ENCODE data around the gene MAGEA8. TPM values are rescaled to one million over a fixed set of nuclear protein-coding genes. Genes with fewer than 3 reads are reported as not detected.
A peak's percentile ranks its signal among the peaks of the same experiment; 100 is the strongest.

Gene MAGEA8
- total and polyA plus RNA-seq, 10 of the 15 experiments (the other 5 are each of a cell fraction or from before 2014, with no cell fraction given), result 0.06 to 0.20 (median 0.13) TPM; not detected in 7

DNA sequence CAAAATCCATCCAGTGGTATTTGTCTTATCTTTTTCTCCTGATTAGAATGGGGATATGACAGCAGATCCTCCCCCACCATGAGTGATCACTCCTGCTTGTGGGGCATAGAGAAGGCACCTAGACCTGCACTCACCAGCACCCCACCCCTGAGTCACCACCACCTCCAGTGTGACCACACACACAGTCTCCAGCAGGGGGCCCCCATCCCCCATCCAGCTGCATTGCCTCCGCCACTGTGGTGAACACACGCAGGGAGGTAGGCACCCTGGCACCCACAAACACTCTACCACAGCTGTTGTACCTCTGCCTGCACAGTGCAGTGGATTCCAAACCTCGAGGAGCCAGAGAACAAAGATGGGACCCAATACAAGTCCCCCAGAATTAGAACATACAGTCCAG is 9.0 kb upstream of the MAGEA8 start (continued):
- TF ChIP-seq, protein P1, sequence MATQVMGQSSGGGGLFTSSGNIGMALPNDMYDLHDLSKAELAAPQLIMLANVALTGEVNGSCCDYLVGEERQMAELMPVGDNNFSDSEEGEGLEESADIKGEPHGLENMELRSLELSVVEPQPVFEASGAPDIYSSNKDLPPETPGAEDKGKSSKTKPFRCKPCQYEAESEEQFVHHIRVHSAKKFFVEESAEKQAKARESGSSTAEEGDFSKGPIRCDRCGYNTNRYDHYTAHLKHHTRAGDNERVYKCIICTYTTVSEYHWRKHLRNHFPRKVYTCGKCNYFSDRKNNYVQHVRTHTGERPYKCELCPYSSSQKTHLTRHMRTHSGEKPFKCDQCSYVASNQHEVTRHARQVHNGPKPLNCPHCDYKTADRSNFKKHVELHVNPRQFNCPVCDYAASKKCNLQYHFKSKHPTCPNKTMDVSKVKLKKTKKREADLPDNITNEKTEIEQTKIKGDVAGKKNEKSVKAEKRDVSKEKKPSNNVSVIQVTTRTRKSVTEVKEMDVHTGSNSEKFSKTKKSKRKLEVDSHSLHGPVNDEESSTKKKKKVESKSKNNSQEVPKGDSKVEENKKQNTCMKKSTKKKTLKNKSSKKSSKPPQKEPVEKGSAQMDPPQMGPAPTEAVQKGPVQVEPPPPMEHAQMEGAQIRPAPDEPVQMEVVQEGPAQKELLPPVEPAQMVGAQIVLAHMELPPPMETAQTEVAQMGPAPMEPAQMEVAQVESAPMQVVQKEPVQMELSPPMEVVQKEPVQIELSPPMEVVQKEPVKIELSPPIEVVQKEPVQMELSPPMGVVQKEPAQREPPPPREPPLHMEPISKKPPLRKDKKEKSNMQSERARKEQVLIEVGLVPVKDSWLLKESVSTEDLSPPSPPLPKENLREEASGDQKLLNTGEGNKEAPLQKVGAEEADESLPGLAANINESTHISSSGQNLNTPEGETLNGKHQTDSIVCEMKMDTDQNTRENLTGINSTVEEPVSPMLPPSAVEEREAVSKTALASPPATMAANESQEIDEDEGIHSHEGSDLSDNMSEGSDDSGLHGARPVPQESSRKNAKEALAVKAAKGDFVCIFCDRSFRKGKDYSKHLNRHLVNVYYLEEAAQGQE (IDR thresholded peaks at IDR 0.05; ENCODE audit: low read depth, low read length), result no peak
- peak; percentile 53; the same call in 1 of the 2 replicates for TF ChIP-seq TCF12 (IDR thresholded peaks at IDR 0.05; ENCODE audit: low read depth, low read length)

DNA sequence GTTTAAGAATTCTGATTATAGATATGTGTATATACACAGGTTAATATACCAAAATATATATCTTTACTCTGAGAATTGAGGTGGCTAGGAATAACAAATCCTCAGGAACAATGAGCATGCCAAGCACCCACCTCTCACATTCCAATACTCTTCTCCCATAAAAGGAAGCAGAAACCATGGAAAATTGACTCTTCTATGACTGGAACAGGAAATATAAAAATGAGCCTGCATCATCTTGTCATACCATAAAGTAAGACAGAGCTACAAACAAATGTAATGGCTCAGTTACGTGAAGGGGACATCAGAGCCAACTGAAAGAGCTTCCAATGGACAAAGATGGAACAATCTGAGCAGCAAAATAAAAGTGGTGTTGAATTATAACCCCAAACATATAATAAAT is 3.8 kb upstream of the MAGEA8 start:
- Histone ChIP-seq H3K27ac (ENCODE audit: control insufficient read depth, insufficient read depth) (no peak overlapping the region), H3K27me3 (replicated peaks in 1 of 2; ENCODE audit: control insufficient read depth in 2 of 2, insufficient read depth in 2 of 2, low read length in 1 of 2) (no peaks in the 10 kb centered on the region), H2AFZ (ENCODE audit: control insufficient read depth, low read depth, low read length) (no peak overlapping the region), H3K79me2 (ENCODE audit: control insufficient read depth, insufficient read depth, low read length) (no peaks in the 10 kb centered on the region), H3K4me2 (ENCODE audit: control insufficient read depth, insufficient read depth) (no peak overlapping the region), H3K4me1 (ENCODE audit: control insufficient read depth, insufficient read depth, low read length) (no peaks in the 10 kb centered on the region), H4K20me1 (ENCODE audit: control insufficient read depth, insufficient read depth) (no peaks in the 10 kb centered on the region), H3K4me3 (no peak overlapping the region), H3K36me3 (ENCODE audit: control insufficient read depth in 2 of 2, insufficient read depth in 2 of 2, low read length in 1 of 2) (no peaks in the 10 kb centered on the region), H3K9me3 (replicated peaks; ENCODE audit: control insufficient read depth, insufficient read depth, low read length) (no peaks in the 10 kb centered on the region), H3K9ac (ENCODE audit: control insufficient read depth, insufficient read depth, low read length) (no peak overlapping the region)
- in situ Hi-C loops (cut with MboI) (no loop called here), intact Hi-C loops (cut with micrococcal nuclease; ENCODE audit: unreplicated experiment) (no loop called here)
- POLR2A ChIA-PET, result interaction anchor here (0.7 to 0.8 kb wide), 2 partner anchors 9 to 38 kb away, joined by 4 read pairs; no protein-coding TSS in a partner anchor
- RAD21 ChIA-PET (ENCODE audit: unreplicated experiment), result no interaction called here
- BruUV-seq (replicated peaks), result no TSS peak
- CTCF ChIA-PET, result no interaction called here
- SMC1A ChIA-PET (ENCODE audit: uncharacterized antibody, unreplicated experiment), result no interaction called here
- WGBS (ENCODE audit: insufficient coverage, insufficient replicate concordance, low lambda C conversion rate, missing lambda C conversion rate), result 0% methylated on average over 1 of the region's 1 CpG
- no peak for FAIRE-seq
- ATAC-seq, result no peak
- no peak for DNase-seq (ENCODE audit: low read depth, low spot score)
- TF ChIP-seq, protein P2, sequence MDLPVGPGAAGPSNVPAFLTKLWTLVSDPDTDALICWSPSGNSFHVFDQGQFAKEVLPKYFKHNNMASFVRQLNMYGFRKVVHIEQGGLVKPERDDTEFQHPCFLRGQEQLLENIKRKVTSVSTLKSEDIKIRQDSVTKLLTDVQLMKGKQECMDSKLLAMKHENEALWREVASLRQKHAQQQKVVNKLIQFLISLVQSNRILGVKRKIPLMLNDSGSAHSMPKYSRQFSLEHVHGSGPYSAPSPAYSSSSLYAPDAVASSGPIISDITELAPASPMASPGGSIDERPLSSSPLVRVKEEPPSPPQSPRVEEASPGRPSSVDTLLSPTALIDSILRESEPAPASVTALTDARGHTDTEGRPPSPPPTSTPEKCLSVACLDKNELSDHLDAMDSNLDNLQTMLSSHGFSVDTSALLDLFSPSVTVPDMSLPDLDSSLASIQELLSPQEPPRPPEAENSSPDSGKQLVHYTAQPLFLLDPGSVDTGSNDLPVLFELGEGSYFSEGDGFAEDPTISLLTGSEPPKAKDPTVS (IDR thresholded peaks at IDR 0.05; ENCODE audit: low read depth, low read length), result no peak
- TF ChIP-seq TBL1XR1 (IDR thresholded peaks at IDR 0.05; ENCODE audit: low read depth, low read length) (no peak), NR2C2 (IDR thresholded peaks at IDR 0.05; ENCODE audit: borderline replicate concordance, control insufficient read depth, insufficient read length, low read depth) (no peak), RFX5 (IDR thresholded peaks at IDR 0.05; ENCODE audit: low read depth, low read length) (no peak), MXI1 (IDR thresholded peaks at IDR 0.05; ENCODE audit: low read depth, low read length) (no peak), PAX8 (IDR thresholded peaks at IDR 0.05) (no peak), STAT1 (conservative IDR thresholded peaks at IDR 0.05) (no peak), ZNF24 (IDR thresholded peaks at IDR 0.05) (no peak), TCF3 (IDR thresholded peaks at IDR 0.05; ENCODE audit: borderline replicate concordance, insufficient read depth, low read depth, low read length) (no peak), STAT3 (IDR thresholded peaks at IDR 0.05; ENCODE audit: low read depth, low read length) (no peak), HDGF (IDR thresholded peaks at IDR 0.05) (no peak), SP1 (IDR thresholded peaks at IDR 0.05; ENCODE audit: low read depth, low read length) (no peak), SMC3 (IDR thresholded peaks at IDR 0.05; ENCODE audit: borderline replicate concordance, low read length) (no peak), BMI1 (IDR thresholded peaks at IDR 0.05; ENCODE audit: borderline replicate concordance) (no peak)
- TF ChIP-seq, protein P3, sequence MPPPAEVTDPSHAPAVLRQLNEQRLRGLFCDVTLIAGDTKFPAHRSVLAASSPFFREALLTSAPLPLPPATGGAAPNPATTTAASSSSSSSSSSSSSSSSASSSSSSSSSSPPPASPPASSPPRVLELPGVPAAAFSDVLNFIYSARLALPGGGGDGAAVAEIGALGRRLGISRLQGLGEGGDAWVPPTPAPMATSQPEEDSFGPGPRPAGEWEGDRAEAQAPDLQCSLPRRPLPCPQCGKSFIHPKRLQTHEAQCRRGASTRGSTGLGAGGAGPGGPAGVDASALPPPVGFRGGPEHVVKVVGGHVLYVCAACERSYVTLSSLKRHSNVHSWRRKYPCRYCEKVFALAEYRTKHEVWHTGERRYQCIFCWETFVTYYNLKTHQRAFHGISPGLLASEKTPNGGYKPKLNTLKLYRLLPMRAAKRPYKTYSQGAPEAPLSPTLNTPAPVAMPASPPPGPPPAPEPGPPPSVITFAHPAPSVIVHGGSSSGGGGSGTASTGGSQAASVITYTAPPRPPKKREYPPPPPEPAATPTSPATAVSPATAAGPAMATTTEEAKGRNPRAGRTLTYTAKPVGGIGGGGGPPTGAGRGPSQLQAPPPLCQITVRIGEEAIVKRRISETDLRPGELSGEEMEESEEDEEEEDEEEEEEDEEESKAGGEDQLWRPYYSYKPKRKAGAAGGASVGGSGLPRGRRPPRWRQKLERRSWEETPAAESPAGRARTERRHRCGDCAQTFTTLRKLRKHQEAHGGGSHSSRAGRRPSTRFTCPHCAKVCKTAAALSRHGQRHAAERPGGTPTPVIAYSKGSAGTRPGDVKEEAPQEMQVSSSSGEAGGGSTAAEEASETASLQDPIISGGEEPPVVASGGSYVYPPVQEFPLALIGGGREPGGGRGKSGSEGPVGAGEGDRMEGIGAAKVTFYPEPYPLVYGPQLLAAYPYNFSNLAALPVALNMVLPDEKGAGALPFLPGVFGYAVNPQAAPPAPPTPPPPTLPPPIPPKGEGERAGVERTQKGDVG (CRISPR knock-in tag; IDR thresholded peaks at IDR 0.05), result no peak
